Nephron progenitor cell (in vitro differentiated cells): ENCODE results near the gene MEGF8.

ENCODE experiments used
- DNase-seq: peaks from one replicate; pipeline ENCODE4 v3.0.0; 2021
- H3K27ac Mint-ChIP-seq: 2 replicates; pipeline ENCODE4 v1.8.0; 2021; ENCODE audit warnings: mild to moderate bottlenecking, moderate library complexity, mixed read lengths
- H3K27me3 Mint-ChIP-seq: 2 replicates; pipeline ENCODE4 v1.8.0; 2021; ENCODE audit warnings: mild to moderate bottlenecking, low read depth, mixed read lengths; ENCODE audit not compliant: poor library complexity
- H3K36me3 Mint-ChIP-seq: 2 replicates; pipeline ENCODE4 v1.8.0; 2021; ENCODE audit warnings: low read depth, mixed read lengths
- H3K4me1 Mint-ChIP-seq: 2 replicates; pipeline ENCODE4 v1.8.0; 2021; ENCODE audit warnings: mixed read lengths
- H3K4me3 Mint-ChIP-seq: 2 replicates; pipeline ENCODE4 v1.8.0; 2021; ENCODE audit warnings: mild to moderate bottlenecking, moderate library complexity, mixed read lengths
- H3K9me3 Mint-ChIP-seq: 2 replicates; pipeline ENCODE4 v1.8.0; 2021; ENCODE audit warnings: mild to moderate bottlenecking, moderate library complexity, mixed read lengths
- CTCF ChIP-seq: fragments of 200-600 bp; sonication (generic); IDR thresholded peaks from 2 replicates; pipeline ENCODE4 v1.5.0; 2021; ENCODE audit warnings: antibody characterized with exemption

Gene MEGF8

GRCh38 chr19:42400404-42400803, 75.0 kb downstream of the MEGF8 start:
- TF ChIP-seq CTCF: no peak
- Mint-ChIP-seq H3K27ac (peak overlapping the region; percentile 69), H3K27me3 (peaks cover 18% of the 10 kb centered on the region), H3K4me3 (peak overlapping the region; percentile 59), H3K36me3 (peaks cover 16% of the 10 kb centered on the region), H3K4me1 (peaks cover 67% of the 10 kb centered on the region), H3K9me3 (no peaks in the 10 kb centered on the region)
- no peak for DNase-seq

GRCh38 chr19:42401365-42402303, 76.2 kb downstream of the MEGF8 start:
- peak; percentile 86 for TF ChIP-seq CTCF
- peak; percentile 89 for DNase-seq
- peaks cover 16% of the 10 kb centered on the region for H3K27me3 Mint-ChIP-seq
- peak overlapping the region; percentile 10 for H3K27ac Mint-ChIP-seq
- H3K36me3 Mint-ChIP-seq: peaks cover 16% of the 10 kb centered on the region
- peak overlapping the region; percentile 90 for H3K4me3 Mint-ChIP-seq
- peaks cover 55% of the 10 kb centered on the region for H3K4me1 Mint-ChIP-seq
- H3K9me3 Mint-ChIP-seq: no peaks in the 10 kb centered on the region

GRCh38 chr19:42402376-42403116, 77.1 kb downstream of the MEGF8 start:
- TF ChIP-seq CTCF: no peak

GRCh38 chr19:42403586-42403985, 78.2 kb downstream of the MEGF8 start:
- no peak for DNase-seq
- no peaks in the 10 kb centered on the region for H3K9me3 Mint-ChIP-seq
- TF ChIP-seq CTCF: no peak
- H3K4me1 Mint-ChIP-seq: peaks cover 47% of the 10 kb centered on the region
- H3K27me3 Mint-ChIP-seq: peaks cover 13% of the 10 kb centered on the region
- no peak overlapping the region for H3K27ac Mint-ChIP-seq
- peaks cover 17% of the 10 kb centered on the region for H3K36me3 Mint-ChIP-seq
- peak overlapping the region; percentile 90 for H3K4me3 Mint-ChIP-seq

More at GRCh38 chr19:42402376-42403116, 77.1 kb downstream of the MEGF8 start:
- Mint-ChIP-seq H3K36me3 (peaks cover 16% of the 10 kb centered on the region), H3K27ac (no peak overlapping the region), H3K9me3 (no peaks in the 10 kb centered on the region), H3K4me1 (peaks cover 46% of the 10 kb centered on the region), H3K27me3 (peaks cover 16% of the 10 kb centered on the region), H3K4me3 (peak overlapping the region; percentile 90)
- DNase-seq: no peak

GRCh38 chr19:42406111-42406510, 80.7 kb downstream of the MEGF8 start:
- H3K27me3 Mint-ChIP-seq: peaks cover 8% of the 10 kb centered on the region
- no peak for DNase-seq
- TF ChIP-seq CTCF: no peak

More at GRCh38 chr19:42406111-42406510, 80.7 kb downstream of the MEGF8 start:
- Mint-ChIP-seq H3K27ac (no peak overlapping the region), H3K4me3 (no peak overlapping the region), H3K4me1 (peaks cover 27% of the 10 kb centered on the region), H3K36me3 (peaks cover 14% of the 10 kb centered on the region), H3K9me3 (no peaks in the 10 kb centered on the region)
